Ramos (cell line): Measurements from ENCODE around the gene PIEZO2.

Experiments
- in situ Hi-C: fragments of 300-500 bp; cut with MboI; formaldehyde crosslinking; loops from one replicate; pipeline ENCODE4 v1.14.3; 2022; ENCODE audit warnings: low sequenced_read_pairs; ENCODE audit not compliant: unreplicated experiment

Gene PIEZO2

GRCh38 chr18:10783941-10784340 lies 365.4 kb downstream of the PIEZO2 start:
- in situ Hi-C loops, result loop anchor here (10.0 kb wide), 1 partner anchor 371 kb away; no protein-coding TSS in a partner anchor

- in situ Hi-C loops, result no loop called here
These were observed 372.9 kb downstream of the PIEZO2 start for GRCh38 chr18:10776493-10776892.

- in situ Hi-C loops, result no loop called here
These were observed 374.3 kb downstream of the PIEZO2 start for GRCh38 chr18:10775026-10775425.

DNA sequence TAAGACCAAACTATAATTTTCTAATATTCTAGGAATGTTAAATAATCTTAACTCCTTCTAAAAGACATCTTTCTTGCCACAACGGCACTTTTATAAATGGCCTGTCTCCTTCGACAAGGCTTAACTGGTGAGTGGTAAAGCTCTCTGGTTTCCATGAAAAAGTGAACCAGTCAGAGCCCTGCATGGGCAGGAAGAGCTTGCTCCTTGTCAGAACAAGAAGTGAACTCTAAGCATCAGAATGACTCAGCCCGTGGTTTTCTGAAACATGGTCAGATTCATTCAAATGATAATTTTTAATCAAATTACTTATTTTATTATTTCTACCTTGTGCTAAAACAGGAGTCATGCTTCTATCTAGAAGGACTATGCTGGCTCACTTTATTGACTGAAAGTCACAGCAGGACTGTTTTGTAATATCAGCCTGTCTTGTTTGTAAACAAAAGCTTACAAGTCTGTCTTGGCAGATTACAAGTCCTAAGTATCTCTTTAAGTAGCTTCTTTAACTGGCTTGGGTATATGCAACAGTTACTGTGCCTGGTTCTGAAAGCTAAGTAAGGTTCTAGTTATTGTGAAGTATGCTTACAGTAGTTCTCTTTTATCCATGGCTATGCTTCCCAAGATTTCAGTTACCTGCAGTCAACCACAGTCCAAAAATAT lies 378.2 kb downstream of the PIEZO2 start:
- in situ Hi-C loops, result no loop called here

DNA sequence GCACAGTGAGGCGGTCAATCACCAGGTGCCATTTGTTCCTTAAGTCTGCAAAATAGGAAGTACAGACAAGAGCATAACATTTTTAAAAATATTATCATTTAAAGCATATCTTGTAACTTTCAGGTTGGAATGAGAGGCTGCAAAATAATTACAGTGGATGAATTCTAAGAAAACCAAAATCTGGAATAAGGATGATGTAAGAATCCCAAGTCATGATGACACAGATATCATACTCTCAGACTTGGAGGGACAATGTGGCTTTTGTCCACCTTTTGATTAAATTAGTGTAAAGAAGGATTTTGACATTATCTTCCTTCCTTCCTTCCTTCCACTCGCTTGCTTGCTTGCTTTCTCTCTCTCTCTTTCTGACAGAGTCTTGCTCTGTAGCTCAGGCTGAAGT lies 379.1 kb downstream of the PIEZO2 start:
- in situ Hi-C loops, result no loop called here

- in situ Hi-C loops, result no loop called here
These were observed 381.1 kb downstream of the PIEZO2 start for GRCh38 chr18:10768221-10768620.

DNA sequence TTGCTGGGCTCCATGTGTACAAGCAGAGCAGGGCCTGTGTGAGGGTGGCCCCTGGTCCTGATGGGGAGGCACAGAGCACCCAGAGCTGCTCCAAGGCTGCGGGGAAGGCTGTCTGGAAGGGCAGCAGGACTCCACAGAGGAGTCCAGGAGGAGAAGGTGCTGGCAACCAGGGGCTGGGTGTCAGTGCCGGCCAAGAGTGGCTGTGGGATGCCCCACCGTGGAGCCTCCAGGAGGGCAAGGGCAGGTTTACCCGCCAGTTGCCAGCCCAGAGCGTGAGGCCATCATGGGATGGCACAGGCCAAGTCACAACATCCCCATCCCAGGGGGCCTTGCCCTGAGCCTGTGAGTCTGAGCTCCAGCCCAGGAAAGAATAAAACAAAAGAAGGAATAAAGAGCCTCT lies 381.7 kb downstream of the PIEZO2 start:
- in situ Hi-C loops, result no loop called here

DNA sequence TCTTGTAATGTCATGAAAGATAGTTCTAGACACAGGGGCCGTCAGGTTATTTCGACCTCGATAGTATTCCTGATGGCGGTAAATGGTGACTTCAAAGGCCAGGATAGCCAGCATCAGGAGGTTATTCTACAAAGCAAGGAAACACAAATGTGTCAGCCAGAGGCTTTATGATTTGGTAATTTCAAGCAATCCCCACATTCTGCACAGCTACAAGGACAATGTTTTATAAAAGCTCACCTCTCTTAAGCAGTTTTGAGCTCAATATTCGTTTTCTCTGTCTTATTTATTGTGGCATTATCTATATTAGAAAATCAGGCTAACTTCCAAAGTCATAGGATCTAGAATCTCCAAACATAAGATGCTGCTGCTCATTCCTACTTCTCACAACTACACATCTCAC lies 388.4 kb downstream of the PIEZO2 start:
- in situ Hi-C loops, result no loop called here

GRCh38 chr18:10759241-10759640 lies 390.1 kb downstream of the PIEZO2 start:
- in situ Hi-C loops, result no loop called here

- in situ Hi-C loops, result no loop called here
These were observed 391.4 kb downstream of the PIEZO2 start for GRCh38 chr18:10757946-10758345.

DNA sequence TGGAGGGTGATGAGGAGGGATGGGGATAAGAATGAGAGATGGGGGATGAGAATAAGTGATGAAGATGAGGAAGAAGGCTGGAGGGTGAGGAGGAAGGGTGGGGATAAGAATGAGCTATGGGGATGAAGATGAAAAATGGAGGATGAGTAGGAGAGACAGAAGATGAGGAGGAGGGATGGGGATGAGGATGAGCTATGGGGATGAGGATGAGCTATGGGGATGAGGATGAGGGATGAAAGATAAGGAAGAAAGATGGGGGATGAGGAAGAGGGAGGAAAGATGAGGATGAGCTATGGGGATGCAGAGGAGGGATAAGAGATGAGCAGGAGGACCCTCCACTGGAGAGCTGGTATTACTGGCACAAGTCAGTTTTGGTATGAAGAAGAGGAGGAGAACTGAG lies 392.0 kb downstream of the PIEZO2 start:
- in situ Hi-C loops, result no loop called here

DNA sequence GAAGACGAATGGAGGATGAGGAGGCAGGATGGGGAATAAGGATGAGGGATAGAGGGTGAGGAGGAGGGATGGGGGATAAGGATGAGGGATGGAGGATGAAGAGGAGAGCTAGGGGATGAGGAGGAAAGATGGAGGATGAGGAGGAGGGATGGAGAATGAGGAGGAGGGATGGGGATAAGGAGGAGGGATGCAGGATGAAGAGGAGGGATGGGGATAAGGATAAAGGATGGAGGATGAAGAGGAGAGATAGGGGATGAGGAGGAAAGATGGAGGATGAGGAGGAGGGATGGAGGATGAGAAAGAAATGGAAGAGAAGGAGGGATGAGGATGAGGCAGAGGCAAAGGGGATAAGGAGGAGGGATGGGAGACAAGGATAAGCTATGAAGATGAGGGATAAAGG lies 393.5 kb downstream of the PIEZO2 start:
- in situ Hi-C loops, result no loop called here

- in situ Hi-C loops, result no loop called here
These were observed 395.2 kb downstream of the PIEZO2 start for GRCh38 chr18:10754128-10754527.

DNA sequence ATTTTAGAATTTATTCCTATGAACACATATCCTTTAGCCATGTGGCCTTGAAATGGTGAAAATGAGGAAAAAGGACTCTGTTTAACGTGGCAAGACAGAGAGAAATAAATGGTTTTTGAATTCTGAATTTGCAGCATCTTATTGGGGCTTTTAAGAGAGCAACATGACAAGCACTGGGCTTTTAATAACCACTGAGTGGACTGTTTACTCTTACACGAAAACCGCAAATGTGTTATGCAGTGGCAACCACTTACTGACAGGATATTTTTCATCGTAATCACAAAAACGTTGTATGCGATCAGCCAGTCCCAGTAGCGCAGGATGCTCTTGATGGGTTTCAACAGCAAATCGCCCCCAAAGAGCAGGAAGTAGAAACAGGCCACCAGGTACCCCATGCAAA lies 397.0 kb downstream of the PIEZO2 start:
- in situ Hi-C loops, result no loop called here

DNA sequence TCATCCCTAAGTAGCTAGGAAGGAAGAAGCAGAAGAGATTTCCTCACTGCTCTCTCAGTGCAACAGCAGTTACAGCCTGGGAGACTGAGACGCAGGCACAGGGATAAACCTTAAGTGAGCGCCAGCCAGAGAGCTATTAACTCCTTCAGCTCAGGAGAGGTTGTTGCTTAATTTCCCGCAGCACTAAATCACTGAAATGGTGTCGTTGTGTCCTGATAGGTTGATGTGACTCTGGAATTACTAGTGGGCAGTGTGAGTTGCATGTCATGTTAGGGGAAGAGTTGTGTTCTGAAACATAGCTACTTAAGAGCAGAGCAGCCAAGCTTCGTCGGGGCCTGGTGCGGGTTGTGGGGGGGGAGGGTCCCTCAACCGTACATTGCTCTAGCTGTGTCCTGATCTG lies 397.7 kb downstream of the PIEZO2 start:
- in situ Hi-C loops, result no loop called here

DNA sequence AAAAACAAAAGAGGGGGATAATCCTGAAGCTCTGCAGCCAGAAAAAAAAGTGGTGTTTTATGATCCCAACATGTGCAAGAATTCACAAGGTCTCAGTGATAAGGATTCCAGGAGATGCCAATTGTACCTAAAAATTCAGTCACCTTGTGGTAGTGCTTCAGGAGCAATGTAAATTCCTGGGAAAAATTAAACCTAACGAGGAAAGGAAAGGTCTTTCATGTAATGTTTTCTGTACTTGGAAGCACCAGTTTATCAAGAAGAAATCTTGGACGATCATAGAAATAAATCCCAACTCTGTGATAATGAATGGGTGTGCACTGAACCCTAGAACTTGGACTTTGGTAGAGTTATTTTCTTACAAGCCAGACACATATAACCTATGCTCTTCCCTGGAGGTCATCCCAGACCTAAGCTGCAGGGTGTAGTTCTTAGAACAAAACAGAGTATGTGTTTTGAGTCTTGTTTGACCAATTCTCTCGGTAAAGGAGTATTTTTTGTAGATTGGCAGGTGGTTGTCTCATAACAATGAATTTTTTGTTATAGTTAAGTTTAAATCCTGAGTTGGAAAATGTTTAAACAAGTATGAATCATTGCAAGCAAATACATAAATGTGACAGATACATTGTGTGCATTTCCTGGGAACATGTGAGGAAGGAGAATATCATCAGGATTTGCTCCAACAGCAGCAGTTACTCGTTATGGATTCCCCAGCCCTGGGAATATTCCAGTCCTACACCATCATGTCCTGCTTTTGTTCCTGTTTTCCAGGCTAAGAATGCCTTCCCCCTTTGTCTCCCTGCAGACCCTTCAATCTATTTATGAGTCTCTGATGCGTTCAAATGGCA lies 399.0 kb downstream of the PIEZO2 start:
- in situ Hi-C loops, result no loop called here

- in situ Hi-C loops, result no loop called here
These were observed 400.7 kb downstream of the PIEZO2 start for GRCh38 chr18:10748641-10749040.

DNA sequence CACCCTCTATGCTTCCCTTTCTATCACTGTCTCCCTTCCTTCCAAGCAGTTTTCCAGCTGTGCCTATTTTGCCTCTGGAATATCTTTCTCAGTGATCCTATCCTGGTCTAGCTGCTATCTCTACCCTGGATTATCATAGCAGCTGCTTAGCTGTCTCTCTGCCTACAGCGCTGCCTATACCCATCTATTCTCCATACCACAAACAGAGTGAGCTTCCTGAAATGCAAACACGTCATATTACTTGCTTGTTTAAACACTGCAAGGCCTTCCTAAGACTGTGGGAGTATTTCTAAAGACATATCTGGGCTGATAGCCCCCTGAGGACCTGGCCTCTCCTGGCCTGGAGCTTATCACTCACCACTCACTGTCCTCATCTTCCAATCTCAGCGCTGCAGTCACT lies 403.4 kb downstream of the PIEZO2 start:
- in situ Hi-C loops, result no loop called here

GRCh38 chr18:10745219-10745618 lies 404.1 kb downstream of the PIEZO2 start:
- in situ Hi-C loops, result no loop called here

DNA sequence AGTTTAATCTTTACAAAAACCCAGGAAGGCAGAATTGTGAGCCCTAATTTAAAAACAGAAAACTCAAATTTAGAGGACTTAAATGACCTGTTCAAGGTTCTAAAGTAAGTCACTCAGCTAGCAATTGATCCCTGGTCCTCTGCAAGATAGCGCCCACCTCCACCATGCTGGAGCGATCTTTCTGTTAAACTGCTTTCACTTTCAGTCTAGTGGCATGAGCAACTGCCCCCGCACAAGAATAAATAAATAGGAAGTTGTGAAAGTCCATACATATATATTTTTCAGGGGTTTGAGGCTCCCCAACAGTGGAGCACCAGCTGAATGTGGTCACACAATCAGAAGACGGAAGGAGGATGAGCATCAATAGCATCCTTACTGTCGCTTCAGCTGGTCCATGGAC lies 405.6 kb downstream of the PIEZO2 start:
- in situ Hi-C loops, result no loop called here

DNA sequence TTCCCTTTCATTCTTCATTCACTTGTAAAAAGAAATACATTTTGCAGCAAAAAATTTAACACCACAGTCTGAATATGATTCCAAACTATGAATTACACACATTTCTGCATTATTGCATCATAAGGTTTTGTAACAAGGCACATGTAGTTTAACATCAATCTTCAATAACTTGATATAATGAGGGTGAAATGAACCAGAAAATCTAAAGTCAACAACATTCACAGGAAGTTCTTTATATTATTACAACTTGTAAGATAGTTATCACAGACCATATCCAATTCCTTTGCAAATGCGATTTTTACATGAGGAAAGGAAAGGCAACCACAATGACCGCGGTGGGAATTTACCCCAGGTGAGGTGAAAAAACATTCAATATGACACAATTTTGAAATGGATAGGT lies 410.2 kb downstream of the PIEZO2 start:
- in situ Hi-C loops, result no loop called here

DNA sequence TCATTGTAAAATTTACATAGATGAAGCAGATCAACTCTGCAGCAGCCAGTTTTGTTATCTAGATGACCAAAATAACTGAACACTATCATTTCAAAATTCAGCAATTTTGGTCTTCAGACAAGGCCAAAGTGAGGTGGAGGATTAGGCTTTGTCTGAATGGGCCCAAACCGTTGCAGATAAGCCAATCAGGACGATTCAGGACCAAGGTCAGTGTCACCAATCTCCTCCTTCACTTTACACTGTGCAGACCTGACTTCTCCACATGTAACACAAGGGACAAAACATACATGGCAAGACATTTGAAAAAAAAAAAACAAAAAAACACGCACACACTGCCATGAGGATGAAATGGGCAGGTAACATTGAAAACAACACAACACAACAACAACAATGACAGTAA lies 412.4 kb downstream of the PIEZO2 start:
- in situ Hi-C loops, result no loop called here
